Nucleus accumbens (tissue), 56 donors: ENCODE measurements around the gene APBA1.

Experiments
- DNase-seq, 56 donors: peaks; one replicate each; lab custom pipeline; 2025; lab: John Stamatoyannopoulos, UW

The APBA1 gene

GRCh38 chr9:69580582-69581214 lies 91.5 kb downstream of the APBA1 start:
- DNase-seq: no peak

- no peak for DNase-seq
Measured at GRCh38 chr9:69579760-69580581, 92.2 kb downstream of the APBA1 start.

GRCh38 chr9:69579032-69579758 lies 93.0 kb downstream of the APBA1 start:
- DNase-seq: no peak

GRCh38 chr9:69578026-69578425 lies 94.1 kb downstream of the APBA1 start:
- DNase-seq: peak in 4 of 56 donors; percentile 3 to 15 (median 13)

GRCh38 chr9:69577123-69577522 lies 95.0 kb downstream of the APBA1 start:
- DNase-seq: no peak

GRCh38 chr9:69574057-69574456 lies 98.1 kb downstream of the APBA1 start:
- no peak for DNase-seq

GRCh38 chr9:69573651-69574050 lies 98.5 kb downstream of the APBA1 start:
- no peak for DNase-seq

GRCh38 chr9:69572611-69573010 lies 99.6 kb downstream of the APBA1 start:
- DNase-seq: no peak

- DNase-seq: no peak
Measured at GRCh38 chr9:69571032-69571431, 101.1 kb downstream of the APBA1 start.

- no peak for DNase-seq
Measured at GRCh38 chr9:69569738-69570451, 102.3 kb downstream of the APBA1 start.

- DNase-seq: no peak
Measured at GRCh38 chr9:69564557-69564956, 107.6 kb downstream of the APBA1 start.

- DNase-seq: no peak
Measured at GRCh38 chr9:69559126-69559525, 113.0 kb downstream of the APBA1 start.

GRCh38 chr9:69556707-69557106 lies 115.5 kb downstream of the APBA1 start:
- no peak for DNase-seq

- no peak for DNase-seq
Measured at GRCh38 chr9:69555802-69556201, 116.4 kb downstream of the APBA1 start.

- DNase-seq: no peak
Measured at GRCh38 chr9:69554945-69555344, 117.2 kb downstream of the APBA1 start.

- peak in 19 of 56 donors; percentile 3 to 42 (median 12) for DNase-seq
Measured at GRCh38 chr9:69549310-69550202, 122.6 kb downstream of the APBA1 start.

GRCh38 chr9:69548681-69549080 lies 123.5 kb downstream of the APBA1 start:
- peak in 22 of 56 donors; percentile 4 to 53 (median 22) for DNase-seq

- peak in 13 of 56 donors; percentile 3 to 19 (median 6) for DNase-seq
Measured at GRCh38 chr9:69546265-69546664, 125.9 kb downstream of the APBA1 start.

- DNase-seq: peak in 44 of 56 donors; percentile 12 to 74 (median 41)
Measured at GRCh38 chr9:69542942-69543704, 129.0 kb downstream of the APBA1 start.
